Activated CD4-positive, alpha-beta T cell treated with anti-CD3 and anti-CD28 coated beads for 36 hours (primary cell): ENCODE results near the gene RND2. TPM values are rescaled to one million over a fixed set of nuclear protein-coding genes. Genes with fewer than 3 reads are reported as not detected.

Source experiments
- ATAC-seq: fragments of 200-7000 bp; cut with Tn5 transposase; one replicate; pipeline ENCODE4 v1.10.0; 2021; ENCODE audit warnings: mild to moderate bottlenecking, moderate library complexity
- CTCF ChIA-PET: fragments of 350-600 bp; sonication (Branson Sonifier 250); formaldehyde crosslinking; loops from one replicate; lab custom pipeline; 2021; ENCODE audit warnings: antibody characterized with exemption; lab: Charles Lee
- POLR2A ChIA-PET: fragments of 350-600 bp; sonication (Branson Sonifier 250); formaldehyde crosslinking; loops from one replicate; lab custom pipeline; 2021; ENCODE audit warnings: antibody characterized with exemption, inconsistent platforms; lab: Charles Lee
- DNase-seq: peaks from one replicate; pipeline ENCODE4 v3.0.0-alpha.2; 2020
- H3K27ac Mint-ChIP-seq: one replicate; pipeline ENCODE4 v1.8.0; 2021; ENCODE audit warnings: mixed read lengths
- H3K27me3 Mint-ChIP-seq: one replicate; pipeline ENCODE4 v1.8.0; 2021; ENCODE audit warnings: mixed read lengths
- H3K36me3 Mint-ChIP-seq: one replicate; pipeline ENCODE4 v1.8.0; 2021; ENCODE audit warnings: low read depth, mixed read lengths
- H3K4me1 Mint-ChIP-seq: one replicate; pipeline ENCODE4 v1.8.0; 2021; ENCODE audit warnings: mixed read lengths
- H3K4me3 Mint-ChIP-seq: one replicate; pipeline ENCODE4 v1.8.0; 2021; ENCODE audit warnings: mild to moderate bottlenecking, moderate library complexity, mixed read lengths
- H3K9me3 Mint-ChIP-seq: one replicate; pipeline ENCODE4 v1.8.0; 2021; ENCODE audit warnings: low read depth, mixed read lengths
- intact Hi-C, 2 experiments: fragments of 100-400 bp; cut with DNase I in 1 of 2; cut with micrococcal nuclease in 1 of 2; formaldehyde crosslinking; loops; one replicate each; pipeline versions ENCODE4 v1.14.2 to v1.15.1; 2022 to 2024; cut with DNase I, micrococcal nuclease
- total RNA-seq, 2 experiments: library from RNA; stranded (reverse); gene quantifications; one replicate each; pipeline ENCODE4 v1.2.3, GENCODE V29; 2021

The RND2 gene
- total RNA-seq, 2 experiments from 2014 or later, result 0.05 to 0.16 TPM

DNA sequence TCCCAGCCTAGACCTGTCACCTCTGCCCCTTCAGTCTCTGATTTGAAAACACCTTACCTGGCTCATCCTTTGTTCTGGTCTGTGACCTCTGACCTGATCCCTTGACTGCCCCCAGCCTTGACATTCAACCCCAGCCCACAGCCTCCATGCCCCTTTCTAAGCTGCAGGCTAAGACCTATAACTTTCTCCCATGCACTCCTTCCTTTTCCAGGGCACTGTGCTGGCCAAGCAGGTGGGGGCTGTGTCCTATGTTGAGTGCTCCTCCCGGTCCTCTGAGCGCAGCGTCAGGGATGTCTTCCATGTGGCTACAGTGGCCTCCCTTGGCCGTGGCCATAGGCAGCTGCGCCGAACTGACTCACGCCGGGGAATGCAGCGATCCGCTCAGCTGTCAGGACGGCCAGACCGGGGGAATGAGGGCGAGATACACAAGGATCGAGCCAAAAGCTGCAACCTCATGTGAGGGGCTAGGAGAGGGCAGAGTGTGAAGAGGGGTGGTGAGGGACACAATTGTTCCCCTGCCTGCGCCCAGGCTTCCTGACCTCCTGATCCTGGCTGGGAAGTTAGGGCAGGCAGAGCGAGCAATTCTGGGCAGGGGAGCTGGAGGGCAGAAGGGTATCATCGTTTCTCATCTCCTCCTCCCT is 3.3 kb downstream of the RND2 start:
- ChIA-PET POLR2A (no interaction called here), CTCF (interaction anchor here (0.6 kb wide), 1 partner anchor 206 kb away, joined by 5 read pairs; no protein-coding TSS in a partner anchor)
- Mint-ChIP-seq H3K27me3 (no peaks in the 10 kb centered on the region), H3K27ac (no peak overlapping the region), H3K9me3 (no peaks in the 10 kb centered on the region), H3K4me3 (no peak overlapping the region), H3K4me1 (peaks cover 11% of the 10 kb centered on the region), H3K36me3 (no peaks in the 10 kb centered on the region)
- ATAC-seq (no peak), DNase-seq (no peak)
- intact Hi-C loops, result no loop called here

DNA sequence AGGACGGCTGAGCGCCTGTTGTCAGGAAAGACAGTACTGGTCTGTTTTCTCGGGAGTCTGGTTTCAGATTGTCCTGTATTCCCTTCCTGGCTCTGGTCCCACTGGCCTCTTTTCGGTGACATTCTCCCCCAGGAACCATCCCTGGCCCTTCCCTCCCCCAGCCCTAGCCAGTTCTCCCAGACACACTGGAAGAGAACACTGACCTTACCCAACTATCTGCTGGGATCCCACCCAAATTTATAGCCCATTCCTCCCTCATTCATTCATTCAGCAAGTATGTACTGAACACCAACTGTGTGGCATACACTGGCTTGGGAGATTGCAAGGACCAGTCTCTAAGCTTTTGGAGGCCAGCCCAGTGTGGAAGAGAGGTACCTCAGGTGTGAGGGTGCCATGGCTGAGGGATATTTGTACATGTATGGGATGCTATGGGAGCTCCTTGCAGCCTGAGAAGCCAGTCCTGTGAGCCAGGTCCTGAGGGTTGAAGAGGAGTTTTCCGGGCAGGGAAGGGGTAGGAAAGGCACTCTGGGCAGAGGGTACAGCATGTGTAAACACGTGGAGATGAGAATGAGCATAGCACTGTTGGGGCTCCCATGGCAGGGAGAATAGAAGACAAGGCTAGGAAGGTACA is 5.2 kb downstream of the RND2 start:
- H3K27me3 Mint-ChIP-seq, result no peaks in the 10 kb centered on the region
- no peak overlapping the region for H3K27ac Mint-ChIP-seq
- H3K4me1 Mint-ChIP-seq, result peaks cover 2% of the 10 kb centered on the region
- ChIA-PET POLR2A (no interaction called here), CTCF (interaction anchor here (0.7 kb wide), 1 partner anchor 33 kb away, joined by 3 read pairs; no protein-coding TSS in a partner anchor)
- intact Hi-C loops, result no loop called here
- no peaks in the 10 kb centered on the region for H3K9me3 Mint-ChIP-seq
- H3K4me3 Mint-ChIP-seq, result no peak overlapping the region
- ATAC-seq (no peak), DNase-seq (no peak)
- no peaks in the 10 kb centered on the region for H3K36me3 Mint-ChIP-seq

DNA sequence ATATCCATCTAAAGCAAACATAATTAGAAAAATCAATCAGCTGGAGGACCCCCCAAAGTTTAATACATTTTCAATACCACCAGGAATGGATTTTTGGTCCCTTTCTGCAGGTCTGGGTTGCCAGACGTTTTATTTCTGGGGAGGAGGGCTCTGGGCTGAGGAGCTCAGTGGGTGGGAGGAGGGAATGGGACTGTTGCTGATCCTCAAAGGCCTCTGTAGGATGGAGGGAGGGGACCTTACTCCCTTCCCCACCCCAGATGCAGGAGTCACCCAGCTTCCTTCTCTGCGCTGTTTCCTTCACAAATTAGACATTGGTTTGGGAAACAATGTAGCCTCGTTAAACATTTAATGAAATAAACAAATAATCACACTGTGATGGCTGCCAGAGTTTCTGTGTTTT is 6.6 kb downstream of the RND2 start:
- no peak for ATAC-seq
- POLR2A ChIA-PET, result interaction anchor here (0.6 kb wide), 1 partner anchor 279 kb away, joined by 3 read pairs; no protein-coding TSS in a partner anchor
- Mint-ChIP-seq H3K4me3 (no peak overlapping the region), H3K27ac (no peak overlapping the region), H3K9me3 (no peaks in the 10 kb centered on the region), H3K27me3 (no peaks in the 10 kb centered on the region), H3K36me3 (no peaks in the 10 kb centered on the region), H3K4me1 (no peaks in the 10 kb centered on the region)
- CTCF ChIA-PET, result no interaction called here
- intact Hi-C loops, result no loop called here
- DNase-seq, result no peak

DNA sequence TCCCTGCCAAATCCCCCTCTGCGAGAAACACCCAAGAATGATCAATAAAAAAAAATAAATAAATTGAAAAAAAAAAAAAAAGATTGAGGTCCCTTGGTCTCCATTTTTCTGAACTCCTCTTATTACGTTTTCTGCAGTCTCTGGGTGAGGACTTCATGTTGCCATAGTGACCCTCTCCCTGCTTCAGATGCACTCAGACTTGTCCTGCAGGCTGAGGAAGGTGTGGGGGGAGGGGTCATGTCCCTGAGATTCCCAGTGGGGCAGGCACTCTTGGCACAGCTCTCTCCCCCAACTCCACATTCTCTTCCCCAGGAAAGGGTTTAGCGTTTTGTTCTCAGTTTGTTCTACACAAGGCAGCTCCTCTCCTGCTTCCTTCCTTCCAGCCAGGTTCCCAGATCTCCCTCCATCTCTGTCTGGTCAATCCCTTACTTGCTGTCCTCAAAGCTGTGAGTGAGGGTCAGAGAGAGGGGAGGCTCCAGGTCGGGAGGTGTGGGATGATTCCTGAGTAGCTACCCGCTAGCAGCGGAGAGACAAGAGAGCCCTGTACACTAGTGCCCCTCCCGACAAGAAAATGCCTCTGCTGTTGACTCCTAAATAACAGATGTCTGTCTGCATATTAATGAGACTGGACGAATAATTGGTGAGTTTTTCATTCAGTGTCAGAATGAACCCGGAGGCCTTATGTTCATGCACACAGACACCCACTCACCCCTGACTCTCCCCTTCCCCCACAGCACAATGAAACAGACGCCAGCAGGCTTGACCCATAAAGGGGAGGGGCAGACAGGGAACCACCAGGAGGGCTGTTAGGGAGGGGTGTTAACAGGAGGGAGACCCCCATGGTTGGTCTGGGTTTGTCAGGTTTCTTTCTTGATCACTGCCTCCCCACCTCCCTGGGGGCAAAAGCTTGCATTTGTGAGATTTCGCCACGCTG is 9.2 kb downstream of the RND2 start:
- CTCF ChIA-PET, result no interaction called here
- no peaks in the 10 kb centered on the region for H3K4me1 Mint-ChIP-seq
- intact Hi-C loops, result no loop called here
- H3K4me3 Mint-ChIP-seq, result no peak overlapping the region
- no peaks in the 10 kb centered on the region for H3K9me3 Mint-ChIP-seq
- POLR2A ChIA-PET, result no interaction called here
- no peaks in the 10 kb centered on the region for H3K36me3 Mint-ChIP-seq
- no peak overlapping the region for H3K27ac Mint-ChIP-seq
- DNase-seq (no peak), ATAC-seq (no peak)
- no peaks in the 10 kb centered on the region for H3K27me3 Mint-ChIP-seq

DNA sequence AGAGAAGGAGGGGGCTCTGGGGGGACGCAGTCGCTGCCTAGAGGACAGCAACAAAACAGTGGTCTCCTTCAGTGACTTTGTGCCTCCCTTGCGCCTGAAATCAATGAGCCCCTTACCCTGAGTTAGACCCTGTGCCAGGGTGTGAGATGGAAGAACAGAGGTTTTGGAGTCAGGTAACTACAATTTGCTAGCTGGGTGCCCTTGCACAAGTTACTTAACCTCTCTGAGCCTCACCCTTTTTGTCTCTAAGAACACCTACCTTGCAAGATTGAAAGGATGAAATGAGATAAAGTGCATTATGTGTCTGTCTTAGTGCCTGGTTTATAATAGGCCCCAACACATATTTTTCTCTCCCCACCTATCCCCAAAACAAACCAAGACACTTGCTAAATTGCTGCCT is 9.9 kb downstream of the RND2 start:
- intact Hi-C loops, result no loop called here
- no peak for DNase-seq
- CTCF ChIA-PET, result no interaction called here

DNA sequence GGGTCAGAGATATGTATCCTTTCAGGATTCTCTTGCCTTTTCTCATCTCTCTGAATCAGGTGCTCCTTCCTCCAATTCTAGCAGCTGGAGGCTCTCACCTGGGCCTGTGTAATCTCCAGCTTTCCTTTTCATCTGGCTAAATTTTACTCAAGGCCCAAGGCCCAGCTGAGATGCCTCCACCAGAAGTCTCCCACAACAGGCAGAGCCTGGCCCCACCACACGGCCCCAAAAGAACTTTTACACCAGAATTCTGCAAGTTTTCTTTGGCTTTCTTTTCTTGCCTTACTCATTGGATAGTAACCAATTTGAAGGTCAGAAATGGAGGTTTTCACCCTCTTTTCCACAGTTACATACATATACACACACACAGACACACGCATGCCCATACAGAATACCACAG is 14.6 kb downstream of the RND2 start:
- POLR2A ChIA-PET, result no interaction called here
- Mint-ChIP-seq H3K27me3 (no peaks in the 10 kb centered on the region), H3K36me3 (peaks cover 7% of the 10 kb centered on the region), H3K4me3 (no peak overlapping the region), H3K4me1 (no peaks in the 10 kb centered on the region), H3K27ac (no peak overlapping the region), H3K9me3 (no peaks in the 10 kb centered on the region)
- CTCF ChIA-PET, result interaction anchor here (0.5 kb wide), 2 partner anchors 477 to 856 kb away, joined by 3 read pairs; no protein-coding TSS in a partner anchor
- intact Hi-C loops, result no loop called here
- DNase-seq, result no peak
- no peak for ATAC-seq

More for the DNA sequence above, 9.9 kb downstream of the RND2 start:
- H3K9me3 Mint-ChIP-seq, result no peaks in the 10 kb centered on the region
- H3K27ac Mint-ChIP-seq, result no peak overlapping the region
- POLR2A ChIA-PET, result no interaction called here
- H3K27me3 Mint-ChIP-seq, result no peaks in the 10 kb centered on the region
- no peaks in the 10 kb centered on the region for H3K36me3 Mint-ChIP-seq
- no peaks in the 10 kb centered on the region for H3K4me1 Mint-ChIP-seq
- no peak for ATAC-seq
- no peak overlapping the region for H3K4me3 Mint-ChIP-seq

DNA sequence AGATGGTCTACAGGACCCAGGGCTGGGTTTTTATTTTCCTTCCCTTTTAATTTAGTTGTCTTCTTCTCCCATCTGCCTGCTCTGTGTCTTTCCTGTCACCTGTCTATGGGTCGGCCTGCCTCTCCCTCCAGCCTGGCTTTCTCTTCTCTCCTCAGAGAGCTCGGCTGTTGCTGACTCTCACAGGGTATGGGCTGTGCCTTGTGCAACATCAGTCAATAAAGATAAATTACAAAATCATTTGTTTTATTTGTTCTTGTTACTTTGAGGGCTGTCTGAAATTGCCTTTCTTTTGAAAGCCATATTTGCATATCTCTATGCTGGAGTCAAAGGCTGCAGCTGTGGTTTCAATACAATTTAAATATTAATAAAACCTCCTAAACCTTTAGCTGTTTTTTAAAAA is 15.6 kb downstream of the RND2 start:
- peaks cover 16% of the 10 kb centered on the region for H3K36me3 Mint-ChIP-seq
- DNase-seq, result no peak
- no peaks in the 10 kb centered on the region for H3K4me1 Mint-ChIP-seq
- H3K9me3 Mint-ChIP-seq, result no peaks in the 10 kb centered on the region
- H3K4me3 Mint-ChIP-seq, result no peak overlapping the region
- ATAC-seq, result no peak
- POLR2A ChIA-PET, result interaction anchor here (0.6 kb wide), 1 partner anchor 37 kb away, joined by 6 read pairs; no protein-coding TSS in a partner anchor
- H3K27me3 Mint-ChIP-seq, result no peaks in the 10 kb centered on the region
- H3K27ac Mint-ChIP-seq, result no peak overlapping the region
- CTCF ChIA-PET, result no interaction called here
- intact Hi-C loops, result no loop called here

DNA sequence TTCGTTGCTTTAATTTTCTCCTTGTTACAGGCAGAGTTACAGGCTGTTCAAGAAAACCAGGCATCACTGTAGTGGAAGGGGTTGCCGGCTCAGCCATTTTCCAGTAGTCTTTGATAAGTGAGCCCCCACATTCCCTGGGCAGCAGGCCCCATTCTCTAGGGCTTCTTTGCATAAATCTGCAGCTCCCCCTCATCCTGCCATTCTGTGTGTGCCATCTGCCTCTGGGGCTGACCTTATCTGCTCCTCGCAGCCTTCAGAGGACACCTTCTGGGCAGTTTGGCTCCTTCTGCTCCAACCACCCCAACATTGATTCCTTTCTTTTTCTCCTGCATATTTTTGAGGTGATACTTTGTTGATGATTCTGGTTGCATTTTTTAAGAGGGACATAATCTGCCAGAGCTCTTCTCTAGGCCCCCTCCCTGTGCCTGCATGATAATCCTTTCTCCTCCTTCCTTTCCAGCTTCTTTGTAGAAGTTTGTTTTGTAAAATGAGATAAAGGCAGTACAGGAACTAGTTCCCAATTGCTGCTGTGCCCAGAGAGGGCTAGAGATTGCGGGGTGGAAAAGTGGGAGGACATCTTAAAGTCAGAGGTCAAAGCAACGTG is 17.1 kb downstream of the RND2 start:
- Mint-ChIP-seq H3K27me3 (no peaks in the 10 kb centered on the region), H3K4me3 (no peak overlapping the region), H3K27ac (no peak overlapping the region), H3K4me1 (no peaks in the 10 kb centered on the region), H3K9me3 (no peaks in the 10 kb centered on the region), H3K36me3 (peaks cover 18% of the 10 kb centered on the region)
- ATAC-seq (no peak), DNase-seq (no peak)
- intact Hi-C loops, result no loop called here
- CTCF ChIA-PET, result no interaction called here
- POLR2A ChIA-PET, result interaction anchor here (0.7 kb wide), 1 partner anchor 660 kb away, joined by 3 read pairs; no protein-coding TSS in a partner anchor

DNA sequence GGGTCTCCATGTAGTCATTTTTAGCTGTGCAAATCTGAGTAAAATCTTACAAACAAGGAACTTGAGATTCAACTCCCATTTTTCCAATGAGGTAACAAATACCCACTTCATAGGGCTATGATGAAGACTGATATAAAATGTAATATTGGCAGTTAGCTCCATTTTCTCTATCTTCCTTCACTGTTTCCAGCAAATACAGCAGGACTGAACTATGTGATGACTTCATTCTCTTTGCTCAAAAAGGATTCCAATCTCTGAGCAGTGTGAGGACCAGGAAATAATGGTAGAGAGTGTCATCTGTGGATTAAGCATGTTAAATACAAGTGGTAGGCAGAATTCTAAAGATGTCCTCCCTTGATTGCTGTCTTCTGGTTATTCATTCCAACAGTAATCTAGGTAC is 18.3 kb downstream of the RND2 start:
- H3K27me3 Mint-ChIP-seq, result no peaks in the 10 kb centered on the region

DNA sequence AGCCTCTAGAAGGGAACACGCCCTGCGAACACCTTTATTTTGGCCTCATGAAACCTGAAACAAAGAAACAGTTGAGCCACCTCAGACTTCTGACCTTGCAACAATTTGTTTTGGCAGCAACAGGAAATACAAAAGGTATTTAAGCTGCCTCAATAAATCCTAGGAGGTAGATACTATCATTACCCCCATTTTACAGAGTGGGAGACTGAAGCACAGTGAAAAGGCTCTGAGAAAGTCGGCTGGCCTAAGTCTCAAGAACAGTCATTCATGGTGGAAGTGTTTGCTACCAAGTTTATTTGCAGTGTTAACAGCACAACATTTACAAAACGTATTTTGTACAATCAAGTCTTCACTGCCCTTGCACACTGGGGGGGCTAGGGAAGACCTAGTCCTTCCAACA is 19.0 kb downstream of the RND2 start:
- Mint-ChIP-seq H3K36me3 (peaks cover 23% of the 10 kb centered on the region), H3K27me3 (no peaks in the 10 kb centered on the region), H3K9me3 (no peaks in the 10 kb centered on the region), H3K4me3 (no peak overlapping the region), H3K27ac (no peak overlapping the region), H3K4me1 (no peaks in the 10 kb centered on the region)
- DNase-seq (no peak), ATAC-seq (no peak)
- ChIA-PET CTCF (interaction anchor here (0.6 kb wide), 1 partner anchor 375 kb away, joined by 3 read pairs; no protein-coding TSS in a partner anchor), POLR2A (no interaction called here)
- intact Hi-C loops, result no loop called here

More for the DNA sequence above, 18.3 kb downstream of the RND2 start:
- CTCF ChIA-PET, result interaction anchor here (0.6 to 0.8 kb wide), 2 partner anchors 19 to 1415 kb away, joined by 3 read pairs; no protein-coding TSS in a partner anchor
- Mint-ChIP-seq H3K27ac (no peak overlapping the region), H3K4me3 (no peak overlapping the region), H3K9me3 (no peaks in the 10 kb centered on the region), H3K4me1 (no peaks in the 10 kb centered on the region), H3K36me3 (peaks cover 21% of the 10 kb centered on the region)
- DNase-seq, result no peak
- intact Hi-C loops, result no loop called here
- ATAC-seq, result no peak
- POLR2A ChIA-PET, result no interaction called here

DNA sequence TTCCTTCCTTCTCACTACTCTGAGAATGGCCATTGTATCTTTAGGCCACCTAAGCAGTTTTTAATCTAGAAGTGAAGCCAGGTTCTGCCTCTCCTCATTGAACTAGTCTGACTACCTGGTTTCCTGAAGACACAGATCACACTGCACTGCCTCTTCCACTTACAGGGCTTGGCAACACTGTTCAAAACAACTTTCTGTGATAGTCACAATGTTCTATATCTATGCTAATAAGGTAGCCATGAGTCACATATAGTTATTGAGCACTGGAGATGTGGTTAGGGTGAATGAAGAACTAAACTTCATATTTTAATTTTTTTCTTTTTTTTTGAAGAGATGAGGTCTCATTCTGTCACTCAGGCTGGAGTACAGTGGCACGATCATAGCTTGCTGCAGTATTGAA is 26.9 kb downstream of the RND2 start:
- ChIA-PET POLR2A (no interaction called here), CTCF (interaction anchor here (0.6 kb wide), 1 partner anchor 890 kb away, joined by 3 read pairs; no protein-coding TSS in a partner anchor)
- Mint-ChIP-seq H3K27ac (no peak overlapping the region), H3K4me3 (no peak overlapping the region), H3K9me3 (no peaks in the 10 kb centered on the region), H3K4me1 (no peaks in the 10 kb centered on the region), H3K27me3 (no peaks in the 10 kb centered on the region), H3K36me3 (peaks cover 47% of the 10 kb centered on the region)
- no peak for ATAC-seq
- intact Hi-C loops, result no loop called here
- DNase-seq, result no peak
